Tibial artery (tissue), 4 donors: ENCODE results near the gene HDLBP.

ENCODE experiments used
- DNase-seq, 2 donors: peaks; one replicate each; pipeline ENCODE4 v3.0.0-alpha.2; 2019
- H3K27ac ChIP-seq, 2 donors: fragments of 200-600 bp; sonication (generic) in 1 of 2; 1 replicate in 1 of 2; 2 replicates in 1 of 2; pipeline ENCODE4 v1.5.1; 2018 to 2019; ENCODE audit warnings: mild to moderate bottlenecking in 1 of 2
- H3K27me3 ChIP-seq, 2 donors: fragments of 200-600 bp; sonication (generic) in 1 of 2; one replicate each; pipeline versions ENCODE4 v1.5.1 to v1.6.0; 2016 to 2019
- H3K36me3 ChIP-seq, 3 donors: fragments of 200-600 bp; sonication (generic) in 2 of 3; one replicate each; pipeline ENCODE4 v1.5.1; 2016 to 2019; ENCODE audit warnings: mild to moderate bottlenecking in 2 of 3
- H3K4me1 ChIP-seq, 4 donors: fragments of 200-600 bp; sonication (generic) in 2 of 4; 1 replicate in 3 of 4; 2 replicates in 1 of 4; pipeline ENCODE4 v1.5.1; 2016 to 2019
- H3K4me3 ChIP-seq, 2 donors: fragments of 200-600 bp; sonication (generic) in 1 of 2; 1 replicate in 1 of 2; 2 replicates in 1 of 2; pipeline ENCODE4 v1.5.1; 2018 to 2019; ENCODE audit warnings: mild to moderate bottlenecking in 2 of 2
- H3K9me3 ChIP-seq, 3 donors: fragments of 200-600 bp; sonication (generic) in 1 of 3; one replicate each; pipeline ENCODE4 v1.5.1; 2016 to 2019
- intact Hi-C: fragments of 100-400 bp; cut with DNase I; formaldehyde crosslinking; loops from one replicate; pipeline ENCODE4 v1.15.0; 2023; ENCODE audit warnings: low total_unique reads
- TF ChIP-seq, protein P1 (sequence below), 2 experiments: fragments of 200-600 bp in 1 of 2; fragments of 450-650 bp in 1 of 2; IDR thresholded peaks; one replicate each; pipeline ENCODE4 v1.5.1; 2017 to 2019; ENCODE audit warnings: antibody characterized with exemption in 2 of 2, mild to moderate bottlenecking in 1 of 2, moderate library complexity in 1 of 2

Gene HDLBP

DNA sequence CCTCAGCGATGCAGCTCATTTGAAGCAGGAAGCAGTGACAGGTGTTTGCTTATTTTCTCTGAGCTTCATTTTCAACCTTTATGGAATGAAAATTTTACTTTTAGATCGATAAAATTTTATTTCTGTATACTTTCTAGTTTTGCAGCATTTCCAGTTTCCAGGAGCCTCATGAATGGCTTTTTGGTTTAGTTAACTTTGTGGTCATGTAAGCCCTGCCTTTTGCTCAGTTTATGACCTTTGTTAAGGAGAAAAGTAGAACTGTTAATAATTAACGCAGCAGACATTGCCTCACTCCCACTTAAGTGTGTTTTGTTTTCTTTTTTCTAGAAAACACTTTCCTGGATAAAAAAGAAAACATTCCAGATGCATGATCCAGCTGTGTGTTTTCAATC, 36.2 kb upstream of the HDLBP start:
- TF ChIP-seq, protein P1, sequence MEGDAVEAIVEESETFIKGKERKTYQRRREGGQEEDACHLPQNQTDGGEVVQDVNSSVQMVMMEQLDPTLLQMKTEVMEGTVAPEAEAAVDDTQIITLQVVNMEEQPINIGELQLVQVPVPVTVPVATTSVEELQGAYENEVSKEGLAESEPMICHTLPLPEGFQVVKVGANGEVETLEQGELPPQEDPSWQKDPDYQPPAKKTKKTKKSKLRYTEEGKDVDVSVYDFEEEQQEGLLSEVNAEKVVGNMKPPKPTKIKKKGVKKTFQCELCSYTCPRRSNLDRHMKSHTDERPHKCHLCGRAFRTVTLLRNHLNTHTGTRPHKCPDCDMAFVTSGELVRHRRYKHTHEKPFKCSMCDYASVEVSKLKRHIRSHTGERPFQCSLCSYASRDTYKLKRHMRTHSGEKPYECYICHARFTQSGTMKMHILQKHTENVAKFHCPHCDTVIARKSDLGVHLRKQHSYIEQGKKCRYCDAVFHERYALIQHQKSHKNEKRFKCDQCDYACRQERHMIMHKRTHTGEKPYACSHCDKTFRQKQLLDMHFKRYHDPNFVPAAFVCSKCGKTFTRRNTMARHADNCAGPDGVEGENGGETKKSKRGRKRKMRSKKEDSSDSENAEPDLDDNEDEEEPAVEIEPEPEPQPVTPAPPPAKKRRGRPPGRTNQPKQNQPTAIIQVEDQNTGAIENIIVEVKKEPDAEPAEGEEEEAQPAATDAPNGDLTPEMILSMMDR (IDR thresholded peaks at IDR 0.05), result no peak
- Histone ChIP-seq H3K9me3 (no peaks in the 10 kb centered on the region), H3K4me3 (no peak overlapping the region), H3K36me3 (peaks cover 66 to 71% (median 68%) of the 10 kb centered on the region in 3 donors), H3K27ac (no peak overlapping the region), H3K4me1 (peaks cover 0 to 8% (median 3%) of the 10 kb centered on the region in 4 donors), H3K27me3 (no peaks in the 10 kb centered on the region)
- intact Hi-C loops, result loop anchor here (10.0 kb wide), 1 partner anchor 283 kb away; the partner anchor contains the start of genes ATG4B and THAP4
- DNase-seq, result no peak

DNA sequence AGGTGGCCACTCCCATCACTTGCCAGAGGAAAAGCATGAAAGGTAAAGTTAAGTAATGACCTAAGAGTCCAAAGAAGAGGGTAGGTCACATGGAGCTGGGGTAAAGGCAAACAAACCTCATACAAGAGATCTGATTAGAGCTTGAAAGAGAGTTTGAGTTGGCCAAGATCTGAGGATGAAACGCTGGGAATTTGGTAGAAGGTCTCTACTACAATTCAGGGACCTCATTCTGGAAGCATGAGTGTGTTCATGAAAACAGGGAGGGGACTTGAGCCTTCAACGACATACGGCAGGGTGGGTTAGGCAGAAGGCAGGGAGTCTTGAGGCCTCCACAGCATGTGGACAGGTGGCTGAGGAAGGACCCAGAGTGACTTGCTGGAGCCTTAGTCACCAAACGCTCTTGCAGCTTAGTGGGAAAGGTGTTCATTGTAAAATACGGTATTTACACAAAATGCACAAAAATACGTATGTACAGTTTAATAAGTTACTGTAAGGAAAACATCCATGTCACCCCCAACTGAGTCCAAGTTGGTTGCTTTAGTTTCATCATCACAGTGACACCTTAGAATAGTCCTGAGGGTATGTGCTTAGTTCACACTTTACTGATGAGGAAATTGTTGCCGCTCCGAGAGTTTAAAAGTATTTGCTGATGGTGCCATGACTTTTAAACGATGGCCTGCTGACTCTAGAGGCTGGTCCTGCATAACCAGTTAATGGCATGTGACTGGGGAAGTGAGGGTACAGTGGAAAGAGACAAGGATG, 35.6 kb upstream of the HDLBP start:
- Histone ChIP-seq H3K27ac (no peak overlapping the region), H3K4me3 (no peak overlapping the region), H3K4me1 (peaks cover 0 to 8% (median 2%) of the 10 kb centered on the region in 4 donors), H3K36me3 (peaks cover 72 to 76% (median 74%) of the 10 kb centered on the region in 3 donors), H3K9me3 (no peaks in the 10 kb centered on the region), H3K27me3 (no peaks in the 10 kb centered on the region)
- DNase-seq, result no peak
- intact Hi-C loops, result loop anchor here (10.0 kb wide), 1 partner anchor 284 kb away; the partner anchor contains the start of genes ATG4B and THAP4
- TF ChIP-seq, protein P1 (IDR thresholded peaks at IDR 0.05), result no peak

DNA sequence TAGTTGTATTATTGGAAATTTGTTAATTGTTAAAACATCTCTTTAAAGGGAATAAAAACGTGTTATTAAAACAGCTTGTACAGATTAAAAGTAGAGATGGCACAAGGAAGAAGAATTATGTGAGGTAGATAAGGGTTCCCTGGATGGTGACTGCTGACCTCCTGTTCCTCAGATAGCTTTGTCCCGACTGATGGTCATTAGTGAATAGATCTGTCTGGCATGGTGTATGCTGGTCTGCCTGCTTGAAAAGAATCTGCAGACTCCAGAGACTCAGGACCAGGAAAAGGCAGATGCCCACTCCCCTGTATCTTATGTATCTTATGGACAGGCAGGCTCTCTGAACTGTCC, 35.0 kb upstream of the HDLBP start:
- TF ChIP-seq, protein P1 (IDR thresholded peaks at IDR 0.05), result no peak
- Histone ChIP-seq H3K27me3 (no peaks in the 10 kb centered on the region), H3K27ac (no peak overlapping the region), H3K36me3 (peaks cover 77 to 82% (median 78%) of the 10 kb centered on the region in 3 donors), H3K4me3 (no peak overlapping the region), H3K9me3 (no peaks in the 10 kb centered on the region), H3K4me1 (peaks cover 0 to 8% (median 2%) of the 10 kb centered on the region in 4 donors)
- intact Hi-C loops, result loop anchor here (10.0 kb wide), 1 partner anchor 284 kb away; the partner anchor contains the start of genes ATG4B and THAP4
- DNase-seq, result no peak

DNA sequence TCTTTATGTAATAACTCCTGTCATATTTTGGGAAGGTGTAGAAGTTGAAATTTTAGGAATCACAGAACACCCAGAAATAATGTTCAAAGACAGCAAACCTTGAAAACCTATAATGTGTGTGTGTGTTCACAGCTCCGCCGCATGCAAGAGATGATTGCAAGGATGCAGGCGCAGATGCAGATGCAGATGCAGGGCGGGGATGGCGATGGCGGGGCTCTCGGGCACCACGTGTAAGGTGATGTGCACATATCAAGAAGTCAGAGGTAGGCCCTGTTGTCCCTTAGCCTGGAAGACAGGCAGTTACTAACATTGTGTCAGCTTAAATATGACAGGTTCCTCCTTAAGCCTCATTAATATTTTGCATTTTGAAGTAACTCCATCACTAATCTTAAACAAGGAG, 34.5 kb upstream of the HDLBP start:
- Histone ChIP-seq H3K36me3 (peaks cover 83 to 88% (median 83%) of the 10 kb centered on the region in 3 donors), H3K27me3 (no peaks in the 10 kb centered on the region), H3K4me1 (peaks cover 0 to 5% (median under 1%) of the 10 kb centered on the region in 4 donors), H3K27ac (no peak overlapping the region), H3K9me3 (no peaks in the 10 kb centered on the region), H3K4me3 (no peak overlapping the region)
- no peak for DNase-seq
- intact Hi-C loops, result loop anchor here (10.0 kb wide), 1 partner anchor 285 kb away; the partner anchor contains the start of genes ATG4B and THAP4
- TF ChIP-seq, protein P1 (IDR thresholded peaks at IDR 0.05), result no peak

DNA sequence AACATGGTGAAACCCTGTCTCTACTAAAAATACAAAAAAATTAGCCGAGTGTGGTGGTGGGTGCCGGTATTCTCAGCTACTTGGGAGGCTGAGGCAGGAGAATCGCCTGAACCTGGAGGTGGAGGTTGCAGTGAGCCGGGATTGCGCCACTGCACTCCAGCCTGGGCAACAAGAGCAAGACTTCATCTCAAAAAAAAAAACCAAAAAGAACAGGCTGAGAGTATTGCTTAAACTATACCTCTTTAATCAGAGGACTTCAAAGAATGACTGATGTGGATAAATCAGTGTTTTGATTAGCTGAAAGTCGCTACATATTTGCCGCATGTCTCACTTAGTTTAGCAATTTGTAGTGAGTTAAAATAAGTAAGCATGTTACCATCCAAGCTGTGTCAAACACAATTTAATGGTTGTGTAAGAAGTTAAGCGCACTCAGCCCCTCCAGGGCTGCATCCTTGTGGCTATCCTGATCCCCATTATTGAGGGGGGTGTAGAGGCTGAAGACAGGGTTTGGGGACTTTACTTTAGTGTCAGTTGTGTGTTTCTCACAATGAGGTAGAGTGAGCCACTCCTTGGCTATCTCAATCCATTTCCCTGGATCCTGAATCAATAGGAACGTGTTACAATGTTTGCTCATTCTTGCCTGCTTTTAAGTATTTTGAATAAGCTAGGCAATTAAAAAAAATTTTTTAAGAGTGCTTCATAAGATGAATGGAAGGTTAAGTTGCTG, 29.6 kb upstream of the HDLBP start:
- intact Hi-C loops, result no loop called here
- H3K27me3 ChIP-seq, result no peaks in the 10 kb centered on the region
- no peak overlapping the region for H3K4me3 ChIP-seq
- no peaks in the 10 kb centered on the region for H3K9me3 ChIP-seq
- H3K27ac ChIP-seq, result no peak overlapping the region
- no peak for DNase-seq
- peaks cover 0 to 10% (median 0%) of the 10 kb centered on the region in 4 donors for H3K4me1 ChIP-seq
- peaks cover 75 to 100% (median 93%) of the 10 kb centered on the region in 3 donors for H3K36me3 ChIP-seq
- TF ChIP-seq, protein P1 (IDR thresholded peaks at IDR 0.05), result no peak
